ENCODE results near the gene TMPRSS6. TPM values are rescaled to one million over a fixed set of nuclear protein-coding genes. Genes with fewer than 3 reads are reported as not detected.
A peak's percentile ranks its signal among the peaks of the same experiment; 100 is the strongest.

The TMPRSS6 gene
- total RNA-seq, 1 experiment from 2014 or later, result 0.79 TPM

GRCh38 chr22:37018086-37018814 lies 91.3 kb downstream of the TMPRSS6 start:
- peaks cover 10% of the 10 kb centered on the region; the same call in 1 of the 2 replicates for H3K36me3 ChIP-seq (ENCODE audit: low read depth)
- intact Hi-C loops (cut with micrococcal nuclease; ENCODE audit: unreplicated experiment), result no loop called here
- H3K4me3 ChIP-seq, result peak overlapping the region; percentile 62
- no peaks in the 10 kb centered on the region for H3K9me3 ChIP-seq (ENCODE audit: insufficient read depth, low read depth)
- no peaks in the 10 kb centered on the region for H3K9me2 ChIP-seq (ENCODE audit: insufficient read depth)
- H3K4me1 ChIP-seq (replicated peaks; ENCODE audit: insufficient read depth), result peaks cover 52% of the 10 kb centered on the region
- H3F3A ChIP-seq (ENCODE audit: insufficient read depth, low read depth), result peaks cover 35% of the 10 kb centered on the region; the same call in 1 of the 2 replicates
- no TSS peak for BruUV-seq (replicated peaks)
- no peak for DNase-seq
- H3K27me3 ChIP-seq (ENCODE audit: insufficient read depth, low read depth), result no peaks in the 10 kb centered on the region
- H3K4me2 ChIP-seq, result peak overlapping the region; percentile 75
- no peak overlapping the region for H2AFZ ChIP-seq
- no peak overlapping the region for H3K27ac ChIP-seq
- TF ChIP-seq CTCF (conservative IDR thresholded peaks at IDR 0.05) (no peak), EZH2 (IDR thresholded peaks at IDR 0.05; ENCODE audit: low read depth) (no peak)
- H4K20me1 ChIP-seq (ENCODE audit: insufficient read depth), result peaks cover 7% of the 10 kb centered on the region; the same call in 1 of the 2 replicates
- ChIA-PET POLR2A (ENCODE audit: unreplicated experiment) (interaction anchor here (0.5 to 1.1 kb wide), 2 partner anchors 9 to 581 kb away, joined by 3 to 7 read pairs; no protein-coding TSS in a partner anchor), CTCF (interaction anchor here (1.1 to 1.3 kb wide), 2 partner anchors 41 to 242 kb away, joined by 3 read pairs; partner anchors contain the start of gene IFT27)
- peaks cover 50% of the 10 kb centered on the region for H3K79me2 ChIP-seq (ENCODE audit: low read depth)

GRCh38 chr22:37017356-37017755 lies 92.2 kb downstream of the TMPRSS6 start:
- no peak for DNase-seq
- Histone ChIP-seq H4K20me1 (ENCODE audit: insufficient read depth) (peaks cover 7% of the 10 kb centered on the region; the same call in 1 of the 2 replicates), H2AFZ (no peak overlapping the region), H3K79me2 (ENCODE audit: low read depth) (peaks cover 50% of the 10 kb centered on the region), H3K36me3 (ENCODE audit: low read depth) (peaks cover 10% of the 10 kb centered on the region; the same call in 1 of the 2 replicates), H3K4me2 (peak overlapping the region; percentile 75; the same call in 1 of the 2 replicates), H3K27ac (no peak overlapping the region), H3K4me1 (replicated peaks; ENCODE audit: insufficient read depth) (peaks cover 61% of the 10 kb centered on the region), H3K9me2 (ENCODE audit: insufficient read depth) (no peaks in the 10 kb centered on the region), H3K27me3 (ENCODE audit: insufficient read depth, low read depth) (no peaks in the 10 kb centered on the region), H3K9me3 (ENCODE audit: insufficient read depth, low read depth) (no peaks in the 10 kb centered on the region), H3F3A (ENCODE audit: insufficient read depth, low read depth) (peaks cover 35% of the 10 kb centered on the region; the same call in 1 of the 2 replicates), H3K4me3 (no peak overlapping the region)
- intact Hi-C loops (cut with micrococcal nuclease; ENCODE audit: unreplicated experiment), result no loop called here
- BruUV-seq (replicated peaks), result no TSS peak
- no peak for TF ChIP-seq EZH2 (IDR thresholded peaks at IDR 0.05; ENCODE audit: low read depth)
- no peak for TF ChIP-seq CTCF (conservative IDR thresholded peaks at IDR 0.05)
- ChIA-PET POLR2A (ENCODE audit: unreplicated experiment) (no interaction called here), CTCF (interaction anchor here (0.6 to 1.1 kb wide), 2 partner anchors 40 to 149 kb away, joined by 3 to 8 read pairs; no protein-coding TSS in a partner anchor)

GRCh38 chr22:37016134-37016910 lies 93.2 kb downstream of the TMPRSS6 start:
- ChIA-PET CTCF (no interaction called here), POLR2A (ENCODE audit: unreplicated experiment) (no interaction called here)
- no peak overlapping the region for H3K4me2 ChIP-seq
- H3F3A ChIP-seq (ENCODE audit: insufficient read depth, low read depth), result peaks cover 40% of the 10 kb centered on the region; the same call in 1 of the 2 replicates
- H2AFZ ChIP-seq, result no peak overlapping the region
- TF ChIP-seq EZH2 (IDR thresholded peaks at IDR 0.05; ENCODE audit: low read depth), result no peak
- no peak for TF ChIP-seq CTCF (conservative IDR thresholded peaks at IDR 0.05)
- BruUV-seq (replicated peaks), result no TSS peak
- no peaks in the 10 kb centered on the region for H3K9me3 ChIP-seq (ENCODE audit: insufficient read depth, low read depth)
- H3K79me2 ChIP-seq (ENCODE audit: low read depth), result peaks cover 45% of the 10 kb centered on the region
- no peak for DNase-seq
- no peaks in the 10 kb centered on the region for H3K9me2 ChIP-seq (ENCODE audit: insufficient read depth)
- H3K4me1 ChIP-seq (replicated peaks; ENCODE audit: insufficient read depth), result peaks cover 70% of the 10 kb centered on the region
- H3K27ac ChIP-seq, result no peak overlapping the region
- H3K27me3 ChIP-seq (ENCODE audit: insufficient read depth, low read depth), result no peaks in the 10 kb centered on the region
- intact Hi-C loops (cut with micrococcal nuclease; ENCODE audit: unreplicated experiment), result no loop called here
- peaks cover 7% of the 10 kb centered on the region; the same call in 1 of the 2 replicates for H4K20me1 ChIP-seq (ENCODE audit: insufficient read depth)
- peaks cover 10% of the 10 kb centered on the region; the same call in 1 of the 2 replicates for H3K36me3 ChIP-seq (ENCODE audit: low read depth)
- no peak overlapping the region for H3K4me3 ChIP-seq
